HFFc6 (cell line): ENCODE measurements around the gene IL1R2. TPM values are rescaled to one million over a fixed set of nuclear protein-coding genes. Genes with fewer than 3 reads are reported as not detected.

ENCODE experiments used
- DNase-seq: peaks from one replicate; pipeline ENCODE4 v3.0.0-alpha.2; 2018
- H3K27ac Mint-ChIP-seq: 2 replicates; pipeline ENCODE4 v1.8.0; 2020; ENCODE audit warnings: mild to moderate bottlenecking, mixed read lengths
- H3K27me3 Mint-ChIP-seq: 2 replicates; pipeline ENCODE4 v1.8.0; 2021; ENCODE audit warnings: mild to moderate bottlenecking, moderate library complexity, mixed read lengths; ENCODE audit not compliant: insufficient read depth
- H3K36me3 Mint-ChIP-seq: 2 replicates; pipeline ENCODE4 v1.8.0; 2021; ENCODE audit warnings: low read depth, mixed read lengths
- H3K4me1 Mint-ChIP-seq: 2 replicates; pipeline ENCODE4 v1.8.0; 2020; ENCODE audit warnings: low read depth, mixed read lengths
- H3K4me3 Mint-ChIP-seq: 2 replicates; pipeline ENCODE4 v1.8.0; 2020; ENCODE audit warnings: mild to moderate bottlenecking, moderate library complexity, mixed read lengths
- H3K9me3 Mint-ChIP-seq: 2 replicates; pipeline ENCODE4 v1.8.0; 2020; ENCODE audit warnings: mild to moderate bottlenecking, mixed read lengths
- CTCF ChIP-seq: fragments of 200-600 bp; sonication (generic); IDR thresholded peaks from 2 replicates; pipeline ENCODE4 v1.5.0; 2021; ENCODE audit warnings: antibody characterized with exemption, mild to moderate bottlenecking
- total RNA-seq, 6 experiments: library from RNA; stranded (reverse); fragmentation: NEBNext Ultra II Directional; extraction: Animal tissue kit (Norgen Biotek cat#: 25700); gene quantifications; 2 replicates in 1 of 6; 3 replicates in 5 of 6; pipeline ENCODE4 v1.2.3, GENCODE V29; 2021

Gene IL1R2
- total RNA-seq, 6 experiments from 2014 or later: 0.25 to 0.36 TPM; not detected in 4

GRCh38 chr2:102003696-102004095 lies 11.9 kb downstream of the IL1R2 start:
- Mint-ChIP-seq H3K4me1 (0 out of 2 replicates have a peak, but pooled peaks cover 6% of the 10 kb centered on the region), H3K27me3 (peaks cover 1% of the 10 kb centered on the region; the same call in 1 of the 2 replicates), H3K9me3 (no peaks in the 10 kb centered on the region), H3K4me3 (no peak overlapping the region), H3K36me3 (no peaks in the 10 kb centered on the region), H3K27ac (no peak overlapping the region)
- DNase-seq: no peak
- TF ChIP-seq CTCF: no peak

- no peak for DNase-seq
- Mint-ChIP-seq H3K4me1 (0 out of 2 replicates have a peak, but pooled peaks cover 6% of the 10 kb centered on the region), H3K36me3 (no peaks in the 10 kb centered on the region), H3K27me3 (peaks cover 3% of the 10 kb centered on the region; the same call in 1 of the 2 replicates), H3K27ac (no peak overlapping the region), H3K9me3 (no peaks in the 10 kb centered on the region), H3K4me3 (no peak overlapping the region)
- TF ChIP-seq CTCF: no peak
These were observed 12.8 kb downstream of the IL1R2 start for GRCh38 chr2:102004581-102004980.

GRCh38 chr2:102005449-102005848 lies 13.7 kb downstream of the IL1R2 start:
- DNase-seq: no peak
- TF ChIP-seq CTCF: no peak
- H3K4me1 Mint-ChIP-seq: 0 out of 2 replicates have a peak, but pooled peaks cover 6% of the 10 kb centered on the region
- no peaks in the 10 kb centered on the region for H3K36me3 Mint-ChIP-seq
- H3K9me3 Mint-ChIP-seq: no peaks in the 10 kb centered on the region
- H3K27ac Mint-ChIP-seq: no peak overlapping the region
- peaks cover 4% of the 10 kb centered on the region; the same call in 1 of the 2 replicates for H3K27me3 Mint-ChIP-seq
- no peak overlapping the region for H3K4me3 Mint-ChIP-seq

GRCh38 chr2:102005989-102006885 lies 14.5 kb downstream of the IL1R2 start:
- no peak overlapping the region for H3K4me3 Mint-ChIP-seq
- H3K27ac Mint-ChIP-seq: no peak overlapping the region
- H3K36me3 Mint-ChIP-seq: no peaks in the 10 kb centered on the region
- H3K9me3 Mint-ChIP-seq: no peaks in the 10 kb centered on the region
- 0 out of 2 replicates have a peak, but pooled peaks cover 6% of the 10 kb centered on the region for H3K4me1 Mint-ChIP-seq
- DNase-seq: peak; percentile 36
- H3K27me3 Mint-ChIP-seq: peaks cover 6% of the 10 kb centered on the region; the same call in 1 of the 2 replicates
- peak; percentile 89 for TF ChIP-seq CTCF

- no peak for DNase-seq
- no peak overlapping the region for H3K27ac Mint-ChIP-seq
- 0 out of 2 replicates have a peak, but pooled peaks cover 6% of the 10 kb centered on the region for H3K4me1 Mint-ChIP-seq
- H3K9me3 Mint-ChIP-seq: no peaks in the 10 kb centered on the region
- peaks cover 6% of the 10 kb centered on the region; the same call in 1 of the 2 replicates for H3K27me3 Mint-ChIP-seq
- H3K36me3 Mint-ChIP-seq: no peaks in the 10 kb centered on the region
- H3K4me3 Mint-ChIP-seq: no peak overlapping the region
- no peak for TF ChIP-seq CTCF
These were observed 15.1 kb downstream of the IL1R2 start for GRCh38 chr2:102006886-102007278.
